HepG2 (cell line): ENCODE data around the gene FOXRED2. TPM values are rescaled to one million over a fixed set of nuclear protein-coding genes. Genes with fewer than 3 reads are reported as not detected.

Experiments
- ATF7-NPFF ChIP-seq: sonication (generic); formaldehyde crosslinking; IDR thresholded peaks from 2 replicates; pipeline ENCODE4 v1.8.1; 2023; ENCODE audit warnings: mild to moderate bottlenecking, low read depth, missing genetic modification reagents, moderate library complexity
- DMTF1 ChIP-seq: sonication (generic); formaldehyde crosslinking; IDR thresholded peaks from 2 replicates; pipeline ENCODE4 v1.4.0; 2020; ENCODE audit warnings: mild to moderate bottlenecking, missing genetic modification reagents
- ETV5 ChIP-seq: IDR thresholded peaks from 2 replicates; pipeline ENCODE4 v1.6.1; 2018; ENCODE audit warnings: missing biosample characterization, missing genetic modification reagents, inconsistent platforms, borderline replicate concordance
- FOXK1 ChIP-seq: sonication (generic); formaldehyde crosslinking; IDR thresholded peaks from 2 replicates; pipeline ENCODE4 v1.4.0; 2020; ENCODE audit warnings: low read depth, missing genetic modification reagents, borderline replicate concordance
- GLMP ChIP-seq: sonication (generic); formaldehyde crosslinking; IDR thresholded peaks from 2 replicates; pipeline ENCODE4 v1.9.0; 2021; ENCODE audit warnings: missing genetic modification reagents, mild to moderate bottlenecking, borderline replicate concordance
- MXD4 ChIP-seq: IDR thresholded peaks from 2 replicates; pipeline ENCODE4 v1.6.1; 2016; ENCODE audit warnings: mild to moderate bottlenecking, missing biosample characterization, missing genetic modification reagents
- NFAT5 ChIP-seq: sonication (generic); formaldehyde crosslinking; IDR thresholded peaks from 2 replicates; pipeline ENCODE4 v1.4.0; 2020; ENCODE audit warnings: missing genetic modification reagents
- NFE2 ChIP-seq: sonication (generic); formaldehyde crosslinking; IDR thresholded peaks from 2 replicates; pipeline ENCODE4 v1.4.0; 2020; ENCODE audit warnings: missing genetic modification reagents
- NFE2L1 ChIP-seq: sonication (generic); formaldehyde crosslinking; IDR thresholded peaks from 2 replicates; pipeline ENCODE4 v1.4.0; 2020; ENCODE audit warnings: missing genetic modification reagents, mild to moderate bottlenecking, borderline replicate concordance
- POGZ ChIP-seq: sonication (generic); formaldehyde crosslinking; IDR thresholded peaks from 2 replicates; pipeline ENCODE4 v1.4.0; 2020; ENCODE audit warnings: mild to moderate bottlenecking, missing genetic modification reagents
- POLR2AphosphoS2 ChIP-seq: IDR thresholded peaks from 2 replicates; pipeline ENCODE4 v1.6.1; 2011; ENCODE audit warnings: low read depth, low read length, improper control_type of control experiment
- POLR2G ChIP-seq: fragments of 200-400 bp; formaldehyde crosslinking; IDR thresholded peaks from 2 replicates; pipeline ENCODE4 v1.6.1; 2018; ENCODE audit warnings: mild to moderate bottlenecking, low read depth, low read length, moderate library complexity
- SOX13 ChIP-seq, 3 experiments: fragments of 450-650 bp in 1 of 3; sonication (generic) in 1 of 3; formaldehyde crosslinking in 1 of 3; IDR thresholded peaks in 2 of 3; conservative IDR thresholded peaks in 1 of 3; 2 replicates each; pipeline versions ENCODE4 v1.5.0 to v1.6.1; 2016 to 2020; ENCODE audit warnings: antibody characterized with exemption in 1 of 3, mild to moderate bottlenecking in 1 of 3, missing compliant biosample characterization in 1 of 3, missing genetic modification reagents in 1 of 3, moderate library complexity in 1 of 3
- ZBTB21 ChIP-seq: sonication (generic); formaldehyde crosslinking; IDR thresholded peaks from 2 replicates; pipeline ENCODE4 v1.4.0; 2020; ENCODE audit warnings: missing genetic modification reagents
- ZKSCAN8 ChIP-seq: IDR thresholded peaks from 2 replicates; pipeline ENCODE4 v1.6.1; 2016; ENCODE audit warnings: borderline replicate concordance, missing genetic modification reagents, missing compliant biosample characterization
- ZNF205 ChIP-seq: IDR thresholded peaks from 2 replicates; pipeline ENCODE4 v1.6.1; 2018; ENCODE audit warnings: missing biosample characterization, missing genetic modification reagents
- ZNF274 ChIP-seq: sonication (generic); formaldehyde crosslinking; IDR thresholded peaks from 2 replicates; pipeline ENCODE4 v1.5.1; 2020; ENCODE audit warnings: mild to moderate bottlenecking, missing genetic modification reagents
- ZNF839 ChIP-seq: sonication (generic); formaldehyde crosslinking; IDR thresholded peaks from 2 replicates; pipeline ENCODE4 v1.4.0; 2020; ENCODE audit warnings: missing genetic modification reagents, mild to moderate bottlenecking, borderline replicate concordance
- polyA plus RNA-seq, 8 experiments: library from polyadenylated mRNA; depleted of rRNA in 3 of 8; stranded (reverse) in 7 of 8; unstranded in 1 of 8; fragments of >200 nt; fragmentation: Illumina TruSeq in 4 of 8; extraction: Trizol in 4 of 8; gene quantifications; 2 replicates each; pipeline versions ENCODE4 v1.2.1 to v1.2.3, GENCODE V29; 2011 to 2016; ENCODE audit warnings: low read depth in 4 of 8, missing spikeins in 1 of 8, mixed read lengths in 1 of 8; ENCODE audit not compliant: insufficient read depth in 1 of 8
- total RNA-seq, 5 experiments: library from RNA; depleted of rRNA; stranded (reverse); fragments of >200 nt; fragmentation: Illumina TruSeq; extraction: Trizol; gene quantifications; 2 replicates each; pipeline ENCODE4 v1.2.3, GENCODE V29; 2016; ENCODE audit warnings: low read depth in 1 of 5

FOXRED2 gene
- total and polyA plus RNA-seq, 2 of the 13 experiments (the other 11 are each of a cell fraction or from before 2014, with no cell fraction given), result 9.3 to 28.1 TPM

GRCh38 chr22:36506637-36507517 lies at the start of gene FOXRED2 (continued):
- TF ChIP-seq SOX13 (IDR thresholded peaks at IDR 0.05) (no peak), SOX13 (CRISPR knock-in tag; conservative IDR thresholded peaks at IDR 0.05 in 1 of 2, IDR thresholded peaks at IDR 0.05 in 1 of 2) (0 out of 4 replicates have a peak, but pooled peaks of 1 of the 2 experiments have one; percentile 37), ZNF839 (CRISPR knock-in tag) (peak; percentile 96; the same call in 1 of the 2 replicates), FOXK1 (CRISPR knock-in tag) (peak; percentile 29; the same call in 1 of the 2 replicates), POLR2AphosphoS2 (0 out of 2 replicates have a peak, but pooled peaks have one; percentile 38), MXD4 (CRISPR knock-in tag) (peak; percentile 93), NFE2L1 (CRISPR knock-in tag) (peak; percentile 30; the same call in 1 of the 2 replicates), ZNF274 (peak; percentile 99), GLMP (no peak), NFAT5 (CRISPR knock-in tag) (peak; percentile 97), POGZ (CRISPR knock-in tag) (peak; percentile 69), POLR2G (peak; percentile 90), ZKSCAN8 (CRISPR knock-in tag) (no peak), ZBTB21 (CRISPR knock-in tag) (no peak), DMTF1 (CRISPR knock-in tag) (no peak), NFE2 (no peak), ETV5 (CRISPR knock-in tag) (no peak), ZNF205 (peak; percentile 77), ATF7-NPFF (peak; percentile 99)
